Measurements from ENCODE around the gene IFT122. TPM values are rescaled to one million over a fixed set of nuclear protein-coding genes. Genes with fewer than 3 reads are reported as not detected.

Gene IFT122
- total RNA-seq, 3 donors from 2014 or later = 43.2 to 60.6 (median 45.8) TPM

GRCh38 chr3:129421988-129422745 lies 17.9 kb upstream of the IFT122 start:
- H3K4me1 ChIP-seq = no peaks in the 10 kb centered on the region
- intact Hi-C loops (cut with DNase I; ENCODE audit: low total_unique reads) = no loop called here
- no peak for DNase-seq (ENCODE audit: low spot score in 2 of 2)
- no peaks in the 10 kb centered on the region for H3K27me3 ChIP-seq
- TF ChIP-seq POLR2AphosphoS5 (IDR thresholded peaks at IDR 0.05) (no peak), POLR2A (IDR thresholded peaks at IDR 0.05) (no peak), CTCF (IDR thresholded peaks at IDR 0.05) (no peak)
- no peak overlapping the region for H3K27ac ChIP-seq
- no peak overlapping the region for H3K4me3 ChIP-seq
- H3K9me3 ChIP-seq = no peaks in the 10 kb centered on the region
- H3K36me3 ChIP-seq = no peaks in the 10 kb centered on the region

- Histone ChIP-seq H3K36me3 (no peaks in the 10 kb centered on the region), H3K27ac (no peak overlapping the region), H3K4me1 (no peaks in the 10 kb centered on the region), H3K9me3 (no peaks in the 10 kb centered on the region), H3K27me3 (no peaks in the 10 kb centered on the region), H3K4me3 (no peak overlapping the region)
- no peak for TF ChIP-seq POLR2A (IDR thresholded peaks at IDR 0.05)
- TF ChIP-seq POLR2AphosphoS5 (IDR thresholded peaks at IDR 0.05) = no peak
- TF ChIP-seq CTCF (IDR thresholded peaks at IDR 0.05) = no peak
- intact Hi-C loops (cut with DNase I; ENCODE audit: low total_unique reads) = no loop called here
- DNase-seq (ENCODE audit: low spot score in 2 of 2) = no peak
These were observed 17.1 kb upstream of the IFT122 start for GRCh38 chr3:129422897-129423296.

DNA sequence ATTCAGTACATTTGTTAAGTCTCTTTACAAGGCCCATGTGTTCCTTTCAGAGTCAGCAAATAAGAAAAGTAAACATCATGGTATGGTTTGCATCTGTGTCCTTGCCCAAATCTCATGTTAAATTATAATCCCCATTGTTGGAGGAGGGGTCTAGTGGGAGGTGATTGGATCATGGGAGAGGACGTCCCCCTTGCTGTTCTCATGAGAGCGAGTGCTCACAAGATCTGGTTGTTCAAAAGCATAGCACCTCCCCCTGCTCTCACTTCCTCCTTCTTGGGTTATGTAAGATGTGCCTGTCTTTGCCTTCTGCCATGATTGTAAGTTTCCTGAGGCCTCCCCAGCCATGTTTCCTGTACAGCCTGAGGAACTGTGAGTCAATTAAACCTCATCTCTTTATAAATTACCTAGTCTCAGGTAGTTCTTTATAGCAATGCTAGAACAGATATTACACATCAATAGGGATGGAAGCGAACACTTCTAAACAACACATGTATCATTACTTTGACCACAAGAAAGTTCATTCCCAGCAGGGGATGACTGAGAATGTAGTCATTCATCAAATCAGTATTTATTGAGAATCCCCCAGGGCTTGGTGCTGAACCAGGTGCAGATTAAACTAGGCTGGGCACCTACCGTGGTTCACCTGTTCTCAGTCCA lies 15.7 kb upstream of the IFT122 start:
- TF ChIP-seq CTCF (IDR thresholded peaks at IDR 0.05) (no peak), POLR2AphosphoS5 (IDR thresholded peaks at IDR 0.05) (no peak), POLR2A (IDR thresholded peaks at IDR 0.05) (no peak)
- DNase-seq (ENCODE audit: low spot score in 2 of 2) = no peak
- Histone ChIP-seq H3K27ac (no peak overlapping the region), H3K9me3 (no peaks in the 10 kb centered on the region), H3K4me1 (no peaks in the 10 kb centered on the region), H3K4me3 (no peak overlapping the region), H3K36me3 (no peaks in the 10 kb centered on the region), H3K27me3 (no peaks in the 10 kb centered on the region)
- intact Hi-C loops (cut with DNase I; ENCODE audit: low total_unique reads) = no loop called here

DNA sequence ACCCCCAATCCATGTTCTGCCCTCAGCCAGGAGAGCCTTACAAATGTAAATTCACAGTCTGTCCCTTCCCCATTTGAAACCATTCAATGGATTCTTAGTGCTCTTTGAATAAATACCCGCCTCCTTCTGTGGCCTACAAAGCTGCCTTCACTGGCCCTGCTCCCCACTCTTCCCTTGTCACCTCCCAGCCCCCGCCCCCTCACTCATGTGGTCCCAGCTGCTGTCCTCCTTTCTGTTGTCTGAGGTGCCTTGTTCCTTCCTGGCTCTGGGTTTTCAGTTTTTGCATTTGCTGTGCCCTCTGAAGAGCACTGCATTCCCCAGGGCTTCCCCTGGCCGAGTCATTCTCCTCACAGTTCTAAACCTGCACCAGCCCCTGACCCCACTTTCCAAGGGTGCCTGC lies 14.8 kb upstream of the IFT122 start:
- TF ChIP-seq CTCF (IDR thresholded peaks at IDR 0.05) = no peak
- no peak for TF ChIP-seq POLR2AphosphoS5 (IDR thresholded peaks at IDR 0.05)
- TF ChIP-seq POLR2A (IDR thresholded peaks at IDR 0.05) = no peak
- Histone ChIP-seq H3K4me1 (no peaks in the 10 kb centered on the region), H3K36me3 (no peaks in the 10 kb centered on the region), H3K9me3 (no peaks in the 10 kb centered on the region), H3K4me3 (no peak overlapping the region), H3K27me3 (no peaks in the 10 kb centered on the region), H3K27ac (no peak overlapping the region)
- intact Hi-C loops (cut with DNase I; ENCODE audit: low total_unique reads) = no loop called here
- no peak for DNase-seq (ENCODE audit: low spot score in 2 of 2)

DNA sequence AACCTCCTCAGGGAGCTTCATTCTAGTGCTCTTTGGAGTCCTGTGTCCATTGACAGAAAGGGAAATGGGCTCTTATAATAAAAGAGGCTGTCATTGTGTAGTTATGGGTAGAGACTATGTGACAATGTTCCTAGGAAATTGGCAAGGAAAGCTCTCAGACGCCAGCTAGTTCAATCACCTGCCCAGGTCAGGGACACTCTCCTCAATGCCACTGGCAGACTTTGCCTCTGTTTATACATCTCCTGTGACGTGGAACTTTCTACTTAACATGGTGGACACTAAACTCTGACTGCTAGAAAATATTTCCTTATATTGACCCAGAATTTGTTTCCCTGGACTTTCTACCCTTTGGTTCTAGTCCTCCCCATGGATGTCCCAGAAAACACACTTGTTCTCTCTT lies 14.4 kb upstream of the IFT122 start:
- DNase-seq (ENCODE audit: low spot score in 2 of 2) = no peak
- intact Hi-C loops (cut with DNase I; ENCODE audit: low total_unique reads) = no loop called here
- TF ChIP-seq POLR2AphosphoS5 (IDR thresholded peaks at IDR 0.05) (no peak), POLR2A (IDR thresholded peaks at IDR 0.05) (no peak), CTCF (IDR thresholded peaks at IDR 0.05) (no peak)
- H3K4me1 ChIP-seq = no peaks in the 10 kb centered on the region
- no peaks in the 10 kb centered on the region for H3K9me3 ChIP-seq
- H3K27me3 ChIP-seq = no peaks in the 10 kb centered on the region
- no peaks in the 10 kb centered on the region for H3K36me3 ChIP-seq
- no peak overlapping the region for H3K27ac ChIP-seq
- H3K4me3 ChIP-seq = no peak overlapping the region
